ENCODE data around the gene NR1H3. TPM values are rescaled to one million over a fixed set of nuclear protein-coding genes. Genes with fewer than 3 reads are reported as not detected.

NR1H3 gene
- total RNA-seq, 1 donor from 2014 or later: 49.2 TPM

DNA sequence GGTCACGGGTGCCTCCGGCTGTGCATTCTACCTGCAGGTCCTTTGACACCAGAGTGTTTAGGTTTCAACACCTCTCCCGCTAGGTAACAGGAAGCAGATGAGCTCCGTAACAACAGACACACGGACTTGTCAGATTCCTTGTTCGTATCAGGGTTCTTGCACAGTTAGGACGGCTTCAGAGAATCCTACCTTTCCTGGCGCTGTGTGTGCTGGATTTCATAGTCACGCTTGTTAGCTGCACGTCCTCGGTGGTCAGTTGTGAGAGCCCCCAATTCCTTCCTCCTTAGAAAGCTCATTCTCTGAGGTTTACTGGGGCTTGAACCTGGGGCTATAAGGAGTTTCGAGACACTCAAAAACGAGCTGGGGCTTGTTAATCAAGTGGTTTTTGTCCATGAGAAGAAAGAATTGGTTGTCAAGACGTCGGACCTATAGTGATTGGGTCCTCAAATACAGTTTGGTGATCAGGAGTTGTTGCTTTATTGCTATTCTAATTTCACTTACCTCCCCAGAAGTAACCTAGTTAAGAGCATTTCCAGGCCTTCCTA lies 42.4 kb upstream of the NR1H3 start:
- Histone ChIP-seq H3K4me1 (peaks cover 46% of the 10 kb centered on the region), H3K9me3 (no peaks in the 10 kb centered on the region), H3K4me3 (peak overlapping the region; percentile 74), H3K27ac (peak overlapping the region; percentile 90), H3K27me3 (ENCODE audit: low read depth) (no peaks in the 10 kb centered on the region), H3K36me3 (peaks cover 25% of the 10 kb centered on the region)
- DNase-seq (no peak), ATAC-seq (no peak)
- intact Hi-C loops (cut with DNase I): no loop called here
- TF ChIP-seq, protein P1, sequence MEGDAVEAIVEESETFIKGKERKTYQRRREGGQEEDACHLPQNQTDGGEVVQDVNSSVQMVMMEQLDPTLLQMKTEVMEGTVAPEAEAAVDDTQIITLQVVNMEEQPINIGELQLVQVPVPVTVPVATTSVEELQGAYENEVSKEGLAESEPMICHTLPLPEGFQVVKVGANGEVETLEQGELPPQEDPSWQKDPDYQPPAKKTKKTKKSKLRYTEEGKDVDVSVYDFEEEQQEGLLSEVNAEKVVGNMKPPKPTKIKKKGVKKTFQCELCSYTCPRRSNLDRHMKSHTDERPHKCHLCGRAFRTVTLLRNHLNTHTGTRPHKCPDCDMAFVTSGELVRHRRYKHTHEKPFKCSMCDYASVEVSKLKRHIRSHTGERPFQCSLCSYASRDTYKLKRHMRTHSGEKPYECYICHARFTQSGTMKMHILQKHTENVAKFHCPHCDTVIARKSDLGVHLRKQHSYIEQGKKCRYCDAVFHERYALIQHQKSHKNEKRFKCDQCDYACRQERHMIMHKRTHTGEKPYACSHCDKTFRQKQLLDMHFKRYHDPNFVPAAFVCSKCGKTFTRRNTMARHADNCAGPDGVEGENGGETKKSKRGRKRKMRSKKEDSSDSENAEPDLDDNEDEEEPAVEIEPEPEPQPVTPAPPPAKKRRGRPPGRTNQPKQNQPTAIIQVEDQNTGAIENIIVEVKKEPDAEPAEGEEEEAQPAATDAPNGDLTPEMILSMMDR (IDR thresholded peaks at IDR 0.05): no peak

DNA sequence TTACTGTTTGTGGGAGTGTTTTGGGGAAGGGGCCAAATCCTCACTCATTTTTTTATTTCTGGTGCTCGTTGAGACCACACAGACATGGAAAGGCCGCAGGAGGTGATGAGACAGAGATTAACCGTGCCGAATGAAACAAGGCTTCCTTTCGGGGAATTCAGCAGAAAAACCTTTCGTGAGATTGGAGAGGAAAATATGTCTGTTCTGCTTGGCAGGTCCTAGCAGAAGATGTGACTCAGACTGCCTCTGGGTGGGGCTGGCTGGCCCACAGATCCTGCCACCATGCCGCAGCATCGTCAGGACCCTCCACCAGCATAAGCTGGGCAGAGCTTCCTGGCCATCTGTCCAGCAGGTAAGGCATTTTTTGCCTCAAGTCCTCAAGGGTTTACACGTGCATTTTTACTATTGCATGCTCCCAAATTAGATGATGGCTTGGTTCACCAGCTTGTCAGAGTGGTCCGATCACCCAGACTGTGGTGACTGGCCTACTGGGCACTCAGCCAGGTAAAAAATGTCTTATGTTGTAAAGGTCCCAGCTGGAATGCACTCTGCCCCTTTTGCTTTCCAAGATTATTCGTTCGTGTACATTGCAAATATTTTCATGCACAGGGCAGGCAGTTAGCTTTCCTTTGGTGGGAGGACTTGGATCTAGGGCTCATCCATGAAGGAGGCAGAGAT lies 41.5 kb upstream of the NR1H3 start:
- DNase-seq (no peak), ATAC-seq (no peak)
- intact Hi-C loops (cut with DNase I): no loop called here
- Histone ChIP-seq H3K9me3 (no peaks in the 10 kb centered on the region), H3K4me1 (peaks cover 47% of the 10 kb centered on the region), H3K27me3 (ENCODE audit: low read depth) (no peaks in the 10 kb centered on the region), H3K36me3 (peaks cover 32% of the 10 kb centered on the region), H3K4me3 (peak overlapping the region; percentile 74), H3K27ac (peak overlapping the region; percentile 90)
- TF ChIP-seq, protein P1 (IDR thresholded peaks at IDR 0.05): no peak

- peaks cover 69% of the 10 kb centered on the region for H3K36me3 ChIP-seq
Measured at GRCh38 chr11:47220401-47220821, 37.4 kb upstream of the NR1H3 start.

DNA sequence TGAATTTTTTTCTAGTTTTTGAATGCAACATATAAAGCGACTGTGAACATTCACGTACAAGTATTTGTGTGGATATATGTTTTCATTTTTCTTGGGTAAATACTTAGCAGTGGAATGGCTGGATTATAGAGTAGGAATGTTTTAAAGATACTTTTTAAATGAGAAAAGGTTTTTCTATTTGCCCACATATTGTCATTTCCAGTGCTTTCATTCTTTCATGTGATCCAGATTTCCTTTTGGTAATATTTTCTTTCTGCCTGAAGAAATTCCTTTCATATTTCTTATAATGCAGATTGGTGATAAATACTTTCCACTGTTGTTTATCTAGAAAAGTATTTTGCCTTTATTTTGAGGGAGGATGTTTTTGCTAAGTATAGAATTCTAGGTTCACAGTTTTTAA lies 35.1 kb upstream of the NR1H3 start:
- no peak overlapping the region for H3K27ac ChIP-seq
- TF ChIP-seq, protein P1 (IDR thresholded peaks at IDR 0.05): no peak
- peaks cover 88% of the 10 kb centered on the region for H3K36me3 ChIP-seq

More at GRCh38 chr11:47220401-47220821, 37.4 kb upstream of the NR1H3 start:
- ATAC-seq (no peak), DNase-seq (no peak)
- intact Hi-C loops (cut with DNase I): no loop called here
- Histone ChIP-seq H3K9me3 (no peaks in the 10 kb centered on the region), H3K4me1 (peaks cover 36% of the 10 kb centered on the region), H3K4me3 (no peak overlapping the region), H3K27ac (no peak overlapping the region), H3K27me3 (ENCODE audit: low read depth) (no peaks in the 10 kb centered on the region)
- TF ChIP-seq, protein P1 (IDR thresholded peaks at IDR 0.05): no peak

DNA sequence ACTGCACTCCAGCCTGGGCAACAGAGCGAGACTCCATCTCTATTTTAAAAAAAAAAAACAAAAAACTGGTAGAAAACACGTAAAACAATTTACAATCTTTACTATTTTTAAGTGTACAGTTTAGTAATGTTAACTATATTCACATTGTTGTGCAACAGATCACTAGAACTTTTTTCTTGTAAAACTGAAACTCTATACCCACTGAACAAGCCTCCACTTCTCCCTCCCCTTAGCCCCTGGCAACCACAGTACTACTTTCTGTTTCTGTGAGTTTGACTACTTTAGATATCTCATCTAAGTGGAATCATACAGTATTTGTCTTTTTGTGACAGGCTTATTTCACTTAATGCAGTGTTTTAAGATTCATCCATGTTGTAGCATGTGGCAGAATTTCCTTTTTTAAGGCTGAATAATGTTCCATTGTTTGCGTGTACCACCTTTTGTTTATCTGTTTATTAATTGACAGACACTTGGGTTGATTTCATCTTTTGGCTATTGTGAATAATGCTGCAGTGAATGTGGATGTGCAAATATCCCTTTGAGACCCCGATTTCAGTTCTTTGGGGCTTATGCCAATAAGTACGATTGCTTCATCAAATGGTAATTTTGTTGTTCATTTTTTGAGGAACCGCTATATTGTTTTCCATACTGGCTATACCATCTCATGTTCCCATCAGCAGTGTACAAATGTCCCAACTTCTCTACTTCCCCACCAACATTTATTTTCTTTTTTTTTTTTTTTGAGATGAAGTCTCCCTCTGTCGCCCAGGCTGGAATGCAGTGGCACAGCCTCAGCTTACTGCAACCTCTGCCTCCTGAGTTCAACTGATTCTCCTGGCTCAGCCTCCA lies 32.0 kb upstream of the NR1H3 start:
- no peaks in the 10 kb centered on the region for H3K9me3 ChIP-seq
- ATAC-seq (peak; percentile 49 to 57), DNase-seq (no peak)
- H3K4me3 ChIP-seq: no peak overlapping the region
- TF ChIP-seq, protein P1 (IDR thresholded peaks at IDR 0.05): no peak
- no peaks in the 10 kb centered on the region for H3K4me1 ChIP-seq
- H3K36me3 ChIP-seq: peaks cover 90% of the 10 kb centered on the region
- no peaks in the 10 kb centered on the region for H3K27me3 ChIP-seq (ENCODE audit: low read depth)
- intact Hi-C loops (cut with DNase I): no loop called here
- H3K27ac ChIP-seq: no peak overlapping the region

More for the DNA sequence above, 35.1 kb upstream of the NR1H3 start:
- H3K4me1 ChIP-seq: peaks cover 14% of the 10 kb centered on the region
- H3K27me3 ChIP-seq (ENCODE audit: low read depth): no peaks in the 10 kb centered on the region
- DNase-seq: no peak
- H3K4me3 ChIP-seq: no peak overlapping the region
- no peak for ATAC-seq
- intact Hi-C loops (cut with DNase I): no loop called here
- H3K9me3 ChIP-seq: no peaks in the 10 kb centered on the region

Measured in lower lobe of right lung (tissue), 2 donors.